GM12878 (cell line): ENCODE results near the gene GRIK1. TPM values are rescaled to one million over a fixed set of nuclear protein-coding genes. Genes with fewer than 3 reads are reported as not detected.

ENCODE experiments used
- ATAC-seq: fragments of 200-7000 bp; cut with Tn5 transposase; 3 replicates; pipeline ENCODE4 v1.9.1; 2020; ENCODE audit warnings: mild to moderate bottlenecking, moderate library complexity
- BruUV-seq: library from RNA; stranded (reverse); fragments of 400-500 nt; replicated peaks from 2 replicates; lab custom pipeline; 2021; lab: Mats Ljungman, UMichigan
- CTCF ChIA-PET: fragments of 300-600 bp; sonication (Branson Sonifier 250); formaldehyde crosslinking; extraction: SDS; loops from one replicate; lab custom pipeline; 2021; ENCODE audit warnings: inconsistent platforms; lab: Yijun Ruan, JAX
- POLR2A ChIA-PET: fragments of 350-600 bp; formaldehyde crosslinking; extraction: SDS; loops from one replicate; lab custom pipeline; 2021; ENCODE audit warnings: inconsistent platforms; lab: Charles Lee
- RAD21 ChIA-PET: fragments of 300-600 bp; sonication (Branson Sonifier 250); formaldehyde crosslinking; loops from one replicate; lab custom pipeline; 2023; ENCODE audit warnings: antibody characterized with exemption; ENCODE audit not compliant: unreplicated experiment; lab: Charles Lee
- SMC1A ChIA-PET: fragments of 300-600 bp; sonication (Branson Sonifier 250); formaldehyde crosslinking; loops from one replicate; lab custom pipeline; 2023; ENCODE audit not compliant: unreplicated experiment, uncharacterized antibody; lab: Charles Lee
- DNase-seq: peaks from one replicate; pipeline ENCODE4 v3.0.0-alpha.2; 2011; ENCODE audit warnings: low read depth, low spot score
- FAIRE-seq: peaks from 3 replicates; lab custom pipeline; 2011; peaks lifted over from hg19 to GRCh38; lab: Jason Lieb, UNC
- H2AFZ ChIP-seq: 2 replicates; pipeline ENCODE4 v1.6.0; 2011; ENCODE audit warnings: low read depth, low read length, control low read depth; ENCODE audit not compliant: control insufficient read depth
- H3K27ac ChIP-seq: 2 replicates; pipeline ENCODE4 v1.5.1; 2011; ENCODE audit warnings: control low read depth; ENCODE audit not compliant: control insufficient read depth, insufficient read depth
- H3K27me3 ChIP-seq, 2 experiments: replicated peaks in 1 of 2; 2 replicates each; pipeline versions ENCODE4 v1.6.0 to v1.6.1; 2011; ENCODE audit warnings: low read length in 1 of 2; ENCODE audit not compliant: control insufficient read depth in 2 of 2, insufficient read depth in 2 of 2
- H3K36me3 ChIP-seq, 2 experiments: 2 replicates each; pipeline ENCODE4 v1.5.1; 2011; ENCODE audit warnings: low read length in 1 of 2; ENCODE audit not compliant: control insufficient read depth in 2 of 2, insufficient read depth in 2 of 2
- H3K4me1 ChIP-seq: 2 replicates; pipeline ENCODE4 v1.6.1; 2011; ENCODE audit warnings: mild to moderate bottlenecking, low read length, moderate library complexity, mixed read lengths; ENCODE audit not compliant: control insufficient read depth, insufficient read depth
- H3K4me2 ChIP-seq: 2 replicates; pipeline ENCODE4 v1.6.0; 2011; ENCODE audit warnings: control low read depth; ENCODE audit not compliant: control insufficient read depth, insufficient read depth
- H3K4me3 ChIP-seq: fragments of 200-600 bp; sonication (generic); 2 replicates; pipeline ENCODE4 v1.5.1; 2016
- H3K79me2 ChIP-seq: 2 replicates; pipeline ENCODE4 v1.6.0; 2011; ENCODE audit warnings: low read length; ENCODE audit not compliant: control insufficient read depth, insufficient read depth
- H3K9ac ChIP-seq: 2 replicates; pipeline ENCODE4 v1.8.0; 2011; ENCODE audit warnings: low read length, control low read depth, mixed read lengths; ENCODE audit not compliant: control insufficient read depth, insufficient read depth
- H3K9me3 ChIP-seq: replicated peaks from 3 replicates; pipeline ENCODE4 v1.5.1; 2011; ENCODE audit warnings: mild to moderate bottlenecking, low read length; ENCODE audit not compliant: control insufficient read depth, insufficient read depth
- H4K20me1 ChIP-seq: 2 replicates; pipeline ENCODE4 v1.6.0; 2011; ENCODE audit not compliant: control insufficient read depth, insufficient read depth
- HDAC2 ChIP-seq: fragments of 200-600 bp; sonication (generic); IDR thresholded peaks from 2 replicates; pipeline ENCODE4 v1.6.1; 2017
- whole genome bisulfite sequencing: methylation state at CpG from one replicate; pipeline ENCODE4 v1.1.6; 2016; ENCODE audit warnings: low lambda C conversion rate; ENCODE audit not compliant: insufficient replicate concordance, insufficient coverage; ENCODE audit errors: missing lambda C conversion rate; 5-methylcytosine and 5-hydroxymethylcytosine counted together
- in situ Hi-C: fragments of 300-500 bp; cut with MboI; formaldehyde crosslinking; loops from 9 replicates; pipeline ENCODE4 v1.14.3; 2018; ENCODE audit warnings: mixed read lengths
- intact Hi-C: fragments of 100-400 bp; cut with micrococcal nuclease; formaldehyde crosslinking; loops from one replicate; pipeline ENCODE4 v1.14.2; 2022; ENCODE audit not compliant: unreplicated experiment
- polyA plus RNA-seq, 11 experiments: library from polyadenylated mRNA; depleted of rRNA in 4 of 11; unstranded in 6 of 11; stranded (reverse) in 5 of 11; fragments of >200 nt; fragmentation: Nextera tagmentation in 4 of 11; fragmentation: Illumina TruSeq in 1 of 11; extraction: Ambion mirVana in 4 of 11; extraction: Trizol in 1 of 11; gene quantifications; 1 replicate in 1 of 11; 2 replicates in 10 of 11; pipeline versions ENCODE4 v1.2.1 to v1.2.3, GENCODE V29; 2011 to 2016; ENCODE audit warnings: inconsistent platforms in 2 of 11, missing spikeins in 2 of 11, low read depth in 1 of 11
- total RNA-seq, 4 experiments: library from RNA; depleted of rRNA in 3 of 4; stranded (reverse); fragments of >200 nt in 3 of 4; fragmentation: Illumina TruSeq in 1 of 4; extraction: Trizol in 1 of 4; gene quantifications; 2 replicates each; pipeline versions ENCODE4 v1.2.1 to v1.2.3, GENCODE V29; 2013 to 2021
- TF ChIP-seq, protein P1 (sequence below): fragments of 450-650 bp; IDR thresholded peaks from 2 replicates; pipeline ENCODE4 v1.6.1; 2017; ENCODE audit warnings: mild to moderate bottlenecking
- TF ChIP-seq, protein P2 (sequence below): IDR thresholded peaks from 2 replicates; pipeline ENCODE4 v1.6.1; 2011; ENCODE audit warnings: low read depth, low read length, improper control_type of control experiment, borderline replicate concordance
- TF ChIP-seq, protein P3 (sequence below): IDR thresholded peaks from 2 replicates; pipeline ENCODE4 v1.6.1; 2011; ENCODE audit warnings: low read depth, mild to moderate bottlenecking, low read length, moderate library complexity, borderline replicate concordance; ENCODE audit errors: extremely low read depth

Gene GRIK1
- total and polyA plus RNA-seq, 10 of the 15 experiments (the other 5 are each of a cell fraction or from before 2014, with no cell fraction given): 0.05 to 0.13 (median 0.09) TPM; not detected in 7

DNA sequence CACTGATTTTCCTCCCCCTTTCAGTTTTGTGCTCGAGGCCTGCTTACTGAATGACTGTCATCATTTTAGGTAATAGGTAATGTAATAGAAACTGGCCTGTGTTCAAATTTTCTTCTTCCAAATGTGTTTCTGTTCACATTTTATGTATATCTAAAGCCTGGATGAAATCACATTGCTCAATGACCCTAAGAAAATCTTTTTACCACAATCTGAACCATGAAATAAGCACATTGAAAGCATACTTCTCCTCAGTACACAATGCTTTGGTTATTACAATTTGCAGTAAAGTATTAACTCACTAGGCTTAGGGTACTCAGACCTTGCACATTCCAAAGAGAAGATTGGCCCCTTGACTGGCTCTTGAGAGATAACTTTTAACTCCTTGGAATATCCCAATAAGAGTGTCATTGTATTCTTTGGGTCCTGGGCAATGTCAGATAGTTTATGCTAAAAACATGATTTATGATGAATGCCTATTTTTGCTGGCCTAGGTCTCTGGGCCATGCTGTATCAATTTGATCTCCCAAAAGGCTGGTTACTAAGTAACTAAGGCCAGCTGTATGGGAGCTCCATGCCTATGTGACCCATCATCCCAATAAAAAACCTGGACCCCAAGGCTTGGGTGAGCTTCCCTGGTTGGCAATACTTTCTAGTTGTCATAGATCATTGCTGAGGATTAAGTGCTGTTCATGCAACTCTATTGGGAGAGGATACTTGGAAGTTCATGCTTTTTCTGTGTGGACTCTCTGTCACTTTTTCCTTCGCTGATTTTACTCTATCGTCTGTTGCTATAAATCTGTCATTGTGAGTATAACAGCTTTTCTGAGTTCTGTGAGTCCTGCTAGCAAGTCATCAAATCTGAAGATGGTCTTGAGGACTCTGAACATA lies 293.9 kb downstream of the GRIK1 start (continued):
- TF ChIP-seq, protein P1, sequence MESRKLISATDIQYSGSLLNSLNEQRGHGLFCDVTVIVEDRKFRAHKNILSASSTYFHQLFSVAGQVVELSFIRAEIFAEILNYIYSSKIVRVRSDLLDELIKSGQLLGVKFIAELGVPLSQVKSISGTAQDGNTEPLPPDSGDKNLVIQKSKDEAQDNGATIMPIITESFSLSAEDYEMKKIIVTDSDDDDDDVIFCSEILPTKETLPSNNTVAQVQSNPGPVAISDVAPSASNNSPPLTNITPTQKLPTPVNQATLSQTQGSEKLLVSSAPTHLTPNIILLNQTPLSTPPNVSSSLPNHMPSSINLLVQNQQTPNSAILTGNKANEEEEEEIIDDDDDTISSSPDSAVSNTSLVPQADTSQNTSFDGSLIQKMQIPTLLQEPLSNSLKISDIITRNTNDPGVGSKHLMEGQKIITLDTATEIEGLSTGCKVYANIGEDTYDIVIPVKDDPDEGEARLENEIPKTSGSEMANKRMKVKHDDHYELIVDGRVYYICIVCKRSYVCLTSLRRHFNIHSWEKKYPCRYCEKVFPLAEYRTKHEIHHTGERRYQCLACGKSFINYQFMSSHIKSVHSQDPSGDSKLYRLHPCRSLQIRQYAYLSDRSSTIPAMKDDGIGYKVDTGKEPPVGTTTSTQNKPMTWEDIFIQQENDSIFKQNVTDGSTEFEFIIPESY: no peak
- TF ChIP-seq, protein P2, sequence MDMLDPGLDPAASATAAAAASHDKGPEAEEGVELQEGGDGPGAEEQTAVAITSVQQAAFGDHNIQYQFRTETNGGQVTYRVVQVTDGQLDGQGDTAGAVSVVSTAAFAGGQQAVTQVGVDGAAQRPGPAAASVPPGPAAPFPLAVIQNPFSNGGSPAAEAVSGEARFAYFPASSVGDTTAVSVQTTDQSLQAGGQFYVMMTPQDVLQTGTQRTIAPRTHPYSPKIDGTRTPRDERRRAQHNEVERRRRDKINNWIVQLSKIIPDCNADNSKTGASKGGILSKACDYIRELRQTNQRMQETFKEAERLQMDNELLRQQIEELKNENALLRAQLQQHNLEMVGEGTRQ: no peak
- TF ChIP-seq, all 136 proteins: peak for 0

DNA sequence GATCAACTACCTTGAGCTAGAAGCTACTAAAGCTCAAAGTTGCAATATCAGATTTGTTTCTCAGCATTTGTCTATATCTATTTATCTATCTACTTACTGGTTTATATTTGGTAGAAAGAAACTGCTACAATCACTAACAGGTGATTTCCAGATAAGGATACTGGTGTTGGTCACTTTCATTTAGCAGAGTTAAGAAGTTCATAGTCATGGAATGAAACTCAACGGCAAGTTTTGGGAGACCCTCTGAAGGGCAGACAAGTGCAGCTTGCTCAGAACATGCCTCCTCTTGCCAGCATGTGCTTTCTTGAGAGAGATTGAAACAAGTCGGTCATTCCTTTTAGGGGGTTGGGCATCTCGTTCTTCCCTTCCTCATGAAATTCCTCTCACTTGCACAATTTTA lies 296.5 kb downstream of the GRIK1 start:
- RAD21 ChIA-PET: interaction anchor here (0.5 kb wide), 1 partner anchor 599 kb away, joined by 3 read pairs; no protein-coding TSS in a partner anchor
- FAIRE-seq: no peak

More for the DNA sequence above, 296.5 kb downstream of the GRIK1 start:
- Histone ChIP-seq H3K36me3 (no peaks in the 10 kb centered on the region), H3K79me2 (no peaks in the 10 kb centered on the region), H3K9me3 (no peaks in the 10 kb centered on the region), H3K27me3 (no peaks in the 10 kb centered on the region), H4K20me1 (no peaks in the 10 kb centered on the region), H3K4me3 (no peak overlapping the region), H3K4me1 (peaks cover 15% of the 10 kb centered on the region), H2AFZ (no peak overlapping the region), H3K4me2 (no peak overlapping the region), H3K9ac (no peak overlapping the region), H3K27ac (no peak overlapping the region)
- TF ChIP-seq HDAC2: no peak
- TF ChIP-seq, protein P3, sequence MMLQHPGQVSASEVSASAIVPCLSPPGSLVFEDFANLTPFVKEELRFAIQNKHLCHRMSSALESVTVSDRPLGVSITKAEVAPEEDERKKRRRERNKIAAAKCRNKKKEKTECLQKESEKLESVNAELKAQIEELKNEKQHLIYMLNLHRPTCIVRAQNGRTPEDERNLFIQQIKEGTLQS: no peak
- in situ Hi-C loops: no loop called here
- DNase-seq (no peak), ATAC-seq (no peak)
- BruUV-seq: no TSS peak
- WGBS: 58% methylated on average over 3 of the region's 3 CpGs
- intact Hi-C loops: no loop called here
- ChIA-PET POLR2A (interaction anchor here (0.6 kb wide), 1 partner anchor 225 kb away, joined by 4 read pairs; no protein-coding TSS in a partner anchor), SMC1A (interaction anchor here (1.0 to 1.9 kb wide), 2 partner anchors 9 to 14 kb away, joined by 3 to 8 read pairs; no protein-coding TSS in a partner anchor), CTCF (no interaction called here)
